ENCODE results near the gene ZCCHC7.

DNA sequence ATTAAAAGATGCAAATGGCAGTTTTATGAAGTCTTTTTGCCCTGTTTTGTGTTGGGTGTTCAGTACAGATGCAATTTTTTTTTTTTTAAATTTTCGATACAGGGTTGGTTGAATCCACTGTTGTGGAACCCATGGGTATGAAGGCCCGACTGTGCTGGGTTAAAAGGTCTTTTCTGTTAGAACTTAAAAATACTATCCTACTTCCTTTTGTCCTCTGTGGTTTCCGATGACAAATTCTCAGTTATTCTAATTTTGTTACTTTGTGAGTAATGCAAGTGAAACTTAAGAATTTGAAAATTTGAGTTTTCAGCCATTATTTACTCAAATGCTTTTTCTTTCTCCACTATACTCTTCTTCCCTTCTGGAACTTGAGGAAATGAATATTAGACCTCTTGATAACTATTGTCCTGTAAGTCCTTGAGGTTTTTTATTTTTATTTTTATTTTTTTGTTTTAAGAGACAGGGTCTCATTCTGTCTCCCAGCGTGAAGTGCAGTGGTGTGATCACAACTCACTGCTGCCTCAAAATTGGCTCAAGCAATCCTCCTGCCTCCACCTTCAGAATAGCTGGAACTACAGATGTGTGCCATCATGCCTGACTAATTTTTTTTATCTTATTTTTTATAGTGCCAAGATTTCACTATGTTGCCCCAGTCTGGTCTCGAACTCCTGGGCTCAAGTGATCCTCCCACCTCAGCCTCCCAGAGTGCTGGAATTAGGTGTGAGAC, 67.5 kb downstream of the ZCCHC7 start:
- TF ChIP-seq, protein P1, sequence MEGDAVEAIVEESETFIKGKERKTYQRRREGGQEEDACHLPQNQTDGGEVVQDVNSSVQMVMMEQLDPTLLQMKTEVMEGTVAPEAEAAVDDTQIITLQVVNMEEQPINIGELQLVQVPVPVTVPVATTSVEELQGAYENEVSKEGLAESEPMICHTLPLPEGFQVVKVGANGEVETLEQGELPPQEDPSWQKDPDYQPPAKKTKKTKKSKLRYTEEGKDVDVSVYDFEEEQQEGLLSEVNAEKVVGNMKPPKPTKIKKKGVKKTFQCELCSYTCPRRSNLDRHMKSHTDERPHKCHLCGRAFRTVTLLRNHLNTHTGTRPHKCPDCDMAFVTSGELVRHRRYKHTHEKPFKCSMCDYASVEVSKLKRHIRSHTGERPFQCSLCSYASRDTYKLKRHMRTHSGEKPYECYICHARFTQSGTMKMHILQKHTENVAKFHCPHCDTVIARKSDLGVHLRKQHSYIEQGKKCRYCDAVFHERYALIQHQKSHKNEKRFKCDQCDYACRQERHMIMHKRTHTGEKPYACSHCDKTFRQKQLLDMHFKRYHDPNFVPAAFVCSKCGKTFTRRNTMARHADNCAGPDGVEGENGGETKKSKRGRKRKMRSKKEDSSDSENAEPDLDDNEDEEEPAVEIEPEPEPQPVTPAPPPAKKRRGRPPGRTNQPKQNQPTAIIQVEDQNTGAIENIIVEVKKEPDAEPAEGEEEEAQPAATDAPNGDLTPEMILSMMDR (conservative IDR thresholded peaks at IDR 0.05 in 1 of 2, IDR thresholded peaks at IDR 0.05 in 1 of 2; ENCODE audit: extremely low read depth in 1 of 2, insufficient read depth in 1 of 2, low read depth in 1 of 2, low read length in 2 of 2): no peak
- TF ChIP-seq EZH2 (IDR thresholded peaks at IDR 0.05; ENCODE audit: borderline replicate concordance, low read length): no peak

Measured in mammary epithelial cell (primary cell).